ENCODE measurements around the gene OSBPL3.

OSBPL3 gene

DNA sequence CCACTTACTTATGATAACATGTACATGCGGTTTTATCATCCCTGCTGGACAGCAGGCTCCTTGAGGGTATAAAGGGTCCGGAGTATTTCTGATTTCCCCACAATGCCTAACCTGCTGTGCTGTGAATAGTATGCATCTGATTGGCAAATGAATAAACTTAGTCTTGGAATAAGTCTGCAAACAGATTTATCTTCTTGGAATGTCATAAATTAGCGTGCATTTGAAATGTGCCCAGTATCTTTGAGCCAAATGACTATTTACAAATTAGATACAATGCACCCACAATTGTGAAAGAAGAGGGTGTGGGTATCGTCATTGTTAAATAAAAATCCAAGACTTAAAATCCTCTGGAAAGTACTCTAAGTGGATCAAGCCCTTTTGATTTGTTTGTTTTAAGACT lies 106.0 kb downstream of the OSBPL3 start:
- Histone ChIP-seq H3K27ac (ENCODE audit: low read depth in 2 of 2, low read length in 2 of 2) (no peak overlapping the region), H3K36me3 (ENCODE audit: control insufficient read depth in 2 of 2, insufficient read depth in 2 of 2, low read length in 2 of 2) (peaks cover 0 to 5% of the 10 kb centered on the region in 2 donors), H3K4me1 (ENCODE audit: control insufficient read depth in 2 of 2, insufficient read depth in 2 of 2, low read length in 2 of 2) (peaks cover 0 to 6% of the 10 kb centered on the region in 2 donors), H3K9me3 (ENCODE audit: control insufficient read depth in 2 of 2, low read length in 2 of 2) (no peaks in the 10 kb centered on the region), H3K9ac (ENCODE audit: low read depth in 1 of 2, low read length in 2 of 2) (no peak overlapping the region), H3K4me3 (ENCODE audit: low read length in 2 of 2) (no peak overlapping the region), H3K27me3 (ENCODE audit: control insufficient read depth in 2 of 2, insufficient read depth in 2 of 2, low read length in 2 of 2) (no peaks in the 10 kb centered on the region)

DNA sequence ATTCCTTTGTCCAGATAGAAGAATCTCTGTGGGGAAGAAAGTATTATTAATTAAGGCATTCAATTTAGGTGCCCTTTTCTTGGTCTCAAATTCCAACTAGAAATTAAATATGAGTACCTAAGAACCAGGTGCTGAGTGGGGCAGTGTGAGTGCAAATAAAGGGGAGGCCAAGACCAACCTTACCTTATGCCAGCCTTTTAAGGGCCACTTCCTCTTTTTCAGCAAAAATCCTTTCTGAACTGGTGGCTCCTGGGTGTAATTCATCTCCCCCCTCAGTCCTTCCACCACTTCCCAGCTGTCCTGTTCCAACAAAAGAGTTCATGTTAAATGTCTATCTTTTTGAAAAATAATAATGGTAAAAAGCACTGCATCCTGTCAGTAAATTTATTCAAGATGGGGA lies 108.2 kb downstream of the OSBPL3 start:
- peaks cover 0 to 5% of the 10 kb centered on the region in 2 donors for H3K36me3 ChIP-seq (ENCODE audit: control insufficient read depth in 2 of 2, insufficient read depth in 2 of 2, low read length in 2 of 2)
- no peak overlapping the region for H3K27ac ChIP-seq (ENCODE audit: low read depth in 2 of 2, low read length in 2 of 2)
- H3K9me3 ChIP-seq (ENCODE audit: control insufficient read depth in 2 of 2, low read length in 2 of 2), result no peaks in the 10 kb centered on the region
- no peaks in the 10 kb centered on the region for H3K4me1 ChIP-seq (ENCODE audit: control insufficient read depth in 2 of 2, insufficient read depth in 2 of 2, low read length in 2 of 2)
- H3K4me3 ChIP-seq (ENCODE audit: low read length in 2 of 2), result no peak overlapping the region
- H3K9ac ChIP-seq (ENCODE audit: low read depth in 1 of 2, low read length in 2 of 2), result no peak overlapping the region
- H3K27me3 ChIP-seq (ENCODE audit: control insufficient read depth in 2 of 2, insufficient read depth in 2 of 2, low read length in 2 of 2), result no peaks in the 10 kb centered on the region

DNA sequence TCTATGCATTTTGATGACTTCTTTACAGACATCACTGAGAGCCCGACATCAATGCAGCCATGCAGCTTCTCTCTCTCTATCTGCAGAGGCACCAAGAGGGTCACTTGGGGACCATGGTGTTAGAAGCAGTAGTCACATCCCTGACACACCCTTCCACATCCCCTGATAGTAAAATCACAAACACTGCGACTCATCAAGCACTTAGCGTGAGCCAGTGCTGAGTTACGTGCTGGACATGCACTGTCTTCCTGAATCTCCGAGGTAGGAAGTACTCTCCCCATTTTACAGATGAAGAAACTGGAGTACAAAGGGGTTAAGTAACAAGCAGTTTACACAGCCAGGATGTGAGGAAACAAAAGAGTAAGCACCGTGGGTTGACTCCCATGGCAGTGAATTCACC lies 109.2 kb downstream of the OSBPL3 start:
- H3K9me3 ChIP-seq (ENCODE audit: control insufficient read depth in 2 of 2, low read length in 2 of 2), result no peaks in the 10 kb centered on the region
- H3K4me3 ChIP-seq (ENCODE audit: low read length in 2 of 2), result no peak overlapping the region
- H3K36me3 ChIP-seq (ENCODE audit: control insufficient read depth in 2 of 2, insufficient read depth in 2 of 2, low read length in 2 of 2), result peaks cover 0 to 5% of the 10 kb centered on the region in 2 donors
- no peak overlapping the region for H3K27ac ChIP-seq (ENCODE audit: low read depth in 2 of 2, low read length in 2 of 2)
- no peaks in the 10 kb centered on the region for H3K4me1 ChIP-seq (ENCODE audit: control insufficient read depth in 2 of 2, insufficient read depth in 2 of 2, low read length in 2 of 2)
- H3K27me3 ChIP-seq (ENCODE audit: control insufficient read depth in 2 of 2, insufficient read depth in 2 of 2, low read length in 2 of 2), result no peaks in the 10 kb centered on the region
- H3K9ac ChIP-seq (ENCODE audit: low read depth in 1 of 2, low read length in 2 of 2), result no peak overlapping the region

GRCh38 chr7:24869572-24869971 lies 110.4 kb downstream of the OSBPL3 start:
- H3K27ac ChIP-seq (ENCODE audit: low read depth in 2 of 2, low read length in 2 of 2), result no peak overlapping the region
- no peaks in the 10 kb centered on the region for H3K27me3 ChIP-seq (ENCODE audit: control insufficient read depth in 2 of 2, insufficient read depth in 2 of 2, low read length in 2 of 2)
- H3K9ac ChIP-seq (ENCODE audit: low read depth in 1 of 2, low read length in 2 of 2), result no peak overlapping the region
- no peaks in the 10 kb centered on the region for H3K4me1 ChIP-seq (ENCODE audit: control insufficient read depth in 2 of 2, insufficient read depth in 2 of 2, low read length in 2 of 2)
- H3K9me3 ChIP-seq (ENCODE audit: control insufficient read depth in 2 of 2, low read length in 2 of 2), result no peaks in the 10 kb centered on the region
- H3K36me3 ChIP-seq (ENCODE audit: control insufficient read depth in 2 of 2, insufficient read depth in 2 of 2, low read length in 2 of 2), result peaks cover 5 to 6% of the 10 kb centered on the region in 2 donors
- no peak overlapping the region for H3K4me3 ChIP-seq (ENCODE audit: low read length in 2 of 2)

GRCh38 chr7:24868741-24869140 lies 111.2 kb downstream of the OSBPL3 start:
- no peaks in the 10 kb centered on the region for H3K27me3 ChIP-seq (ENCODE audit: control insufficient read depth in 2 of 2, insufficient read depth in 2 of 2, low read length in 2 of 2)
- no peak overlapping the region for H3K4me3 ChIP-seq (ENCODE audit: low read length in 2 of 2)
- H3K9ac ChIP-seq (ENCODE audit: low read depth in 1 of 2, low read length in 2 of 2), result no peak overlapping the region
- H3K27ac ChIP-seq (ENCODE audit: low read depth in 2 of 2, low read length in 2 of 2), result no peak overlapping the region
- H3K36me3 ChIP-seq (ENCODE audit: control insufficient read depth in 2 of 2, insufficient read depth in 2 of 2, low read length in 2 of 2), result peaks cover 5 to 6% of the 10 kb centered on the region in 2 donors
- H3K9me3 ChIP-seq (ENCODE audit: control insufficient read depth in 2 of 2, low read length in 2 of 2), result no peaks in the 10 kb centered on the region
- no peaks in the 10 kb centered on the region for H3K4me1 ChIP-seq (ENCODE audit: control insufficient read depth in 2 of 2, insufficient read depth in 2 of 2, low read length in 2 of 2)

- Histone ChIP-seq H3K4me3 (ENCODE audit: low read length in 2 of 2) (no peak overlapping the region), H3K9ac (ENCODE audit: low read depth in 1 of 2, low read length in 2 of 2) (no peak overlapping the region), H3K27ac (ENCODE audit: low read depth in 2 of 2, low read length in 2 of 2) (no peak overlapping the region), H3K9me3 (ENCODE audit: control insufficient read depth in 2 of 2, low read length in 2 of 2) (no peaks in the 10 kb centered on the region), H3K27me3 (ENCODE audit: control insufficient read depth in 2 of 2, insufficient read depth in 2 of 2, low read length in 2 of 2) (no peaks in the 10 kb centered on the region), H3K36me3 (ENCODE audit: control insufficient read depth in 2 of 2, insufficient read depth in 2 of 2, low read length in 2 of 2) (peaks cover 6 to 7% of the 10 kb centered on the region in 2 donors), H3K4me1 (ENCODE audit: control insufficient read depth in 2 of 2, insufficient read depth in 2 of 2, low read length in 2 of 2) (no peaks in the 10 kb centered on the region)
Observed at GRCh38 chr7:24866004-24866615, 113.9 kb downstream of the OSBPL3 start.

DNA sequence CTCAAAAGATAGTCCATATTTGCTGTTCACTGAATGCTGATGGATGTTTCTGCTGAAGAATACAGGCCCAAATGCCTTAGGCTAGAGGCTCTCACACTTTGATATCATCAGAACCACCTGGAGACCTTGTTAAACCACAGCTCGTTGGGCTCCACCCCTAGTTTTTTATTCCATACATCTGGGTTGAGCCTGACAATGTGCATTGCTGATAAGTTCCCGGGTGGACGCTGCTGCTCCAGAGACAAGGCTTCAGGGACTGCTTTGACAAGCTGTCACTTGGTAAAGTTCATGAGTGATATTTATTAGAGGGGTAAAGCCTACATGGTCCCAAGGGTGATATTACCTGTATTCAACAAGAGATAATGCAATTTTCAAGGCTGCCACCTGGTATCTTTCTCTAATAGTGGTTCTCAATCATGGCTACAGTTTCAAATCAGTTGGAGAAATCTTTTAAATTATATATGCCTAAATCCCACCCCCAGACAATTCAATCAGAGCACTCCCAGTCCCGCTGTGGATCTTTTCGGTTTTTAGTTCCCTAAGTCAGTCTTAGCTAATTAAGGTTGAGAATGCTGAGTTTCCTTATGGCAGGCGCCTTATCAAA lies 115.7 kb downstream of the OSBPL3 start:
- no peaks in the 10 kb centered on the region for H3K9me3 ChIP-seq (ENCODE audit: control insufficient read depth in 2 of 2, low read length in 2 of 2)
- no peak overlapping the region for H3K27ac ChIP-seq (ENCODE audit: low read depth in 2 of 2, low read length in 2 of 2)
- peaks cover 2 to 6% of the 10 kb centered on the region in 2 donors for H3K36me3 ChIP-seq (ENCODE audit: control insufficient read depth in 2 of 2, insufficient read depth in 2 of 2, low read length in 2 of 2)
- no peaks in the 10 kb centered on the region for H3K4me1 ChIP-seq (ENCODE audit: control insufficient read depth in 2 of 2, insufficient read depth in 2 of 2, low read length in 2 of 2)
- H3K9ac ChIP-seq (ENCODE audit: low read depth in 1 of 2, low read length in 2 of 2), result no peak overlapping the region
- no peak overlapping the region for H3K4me3 ChIP-seq (ENCODE audit: low read length in 2 of 2)
- no peaks in the 10 kb centered on the region for H3K27me3 ChIP-seq (ENCODE audit: control insufficient read depth in 2 of 2, insufficient read depth in 2 of 2, low read length in 2 of 2)

GRCh38 chr7:24863626-24864025 lies 116.4 kb downstream of the OSBPL3 start:
- H3K4me1 ChIP-seq (ENCODE audit: control insufficient read depth in 2 of 2, insufficient read depth in 2 of 2, low read length in 2 of 2), result no peaks in the 10 kb centered on the region
- H3K4me3 ChIP-seq (ENCODE audit: low read length in 2 of 2), result no peak overlapping the region
- no peak overlapping the region for H3K9ac ChIP-seq (ENCODE audit: low read depth in 1 of 2, low read length in 2 of 2)
- no peaks in the 10 kb centered on the region for H3K27me3 ChIP-seq (ENCODE audit: control insufficient read depth in 2 of 2, insufficient read depth in 2 of 2, low read length in 2 of 2)
- H3K36me3 ChIP-seq (ENCODE audit: control insufficient read depth in 2 of 2, insufficient read depth in 2 of 2, low read length in 2 of 2), result peaks cover 2 to 6% of the 10 kb centered on the region in 2 donors
- no peaks in the 10 kb centered on the region for H3K9me3 ChIP-seq (ENCODE audit: control insufficient read depth in 2 of 2, low read length in 2 of 2)
- no peak overlapping the region for H3K27ac ChIP-seq (ENCODE audit: low read depth in 2 of 2, low read length in 2 of 2)

DNA sequence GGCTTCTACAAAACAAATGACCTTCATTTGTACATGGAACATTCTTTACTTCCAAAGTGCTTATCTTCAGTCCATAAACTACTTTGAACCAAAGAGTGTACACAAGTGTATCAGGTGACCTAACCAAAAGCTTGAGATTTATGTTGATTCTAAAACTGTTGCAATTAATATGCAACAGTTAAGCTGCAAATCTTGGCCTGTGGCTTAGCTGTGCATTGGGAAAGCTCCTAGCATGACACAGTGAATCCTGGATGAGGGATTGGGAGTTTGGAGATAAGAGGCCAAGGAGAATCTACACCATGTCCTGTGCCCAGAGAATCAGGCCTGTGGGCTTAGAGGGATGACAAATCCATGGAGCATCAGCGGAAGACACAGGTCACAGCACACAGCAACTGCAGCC lies 117.5 kb downstream of the OSBPL3 start:
- Histone ChIP-seq H3K27me3 (ENCODE audit: control insufficient read depth in 2 of 2, insufficient read depth in 2 of 2, low read length in 2 of 2) (no peaks in the 10 kb centered on the region), H3K9me3 (ENCODE audit: control insufficient read depth in 2 of 2, low read length in 2 of 2) (no peaks in the 10 kb centered on the region), H3K4me1 (ENCODE audit: control insufficient read depth in 2 of 2, insufficient read depth in 2 of 2, low read length in 2 of 2) (no peaks in the 10 kb centered on the region), H3K4me3 (ENCODE audit: low read length in 2 of 2) (no peak overlapping the region), H3K9ac (ENCODE audit: low read depth in 1 of 2, low read length in 2 of 2) (no peak overlapping the region), H3K27ac (ENCODE audit: low read depth in 2 of 2, low read length in 2 of 2) (no peak overlapping the region), H3K36me3 (ENCODE audit: control insufficient read depth in 2 of 2, insufficient read depth in 2 of 2, low read length in 2 of 2) (peaks cover 2 to 6% of the 10 kb centered on the region in 2 donors)

DNA sequence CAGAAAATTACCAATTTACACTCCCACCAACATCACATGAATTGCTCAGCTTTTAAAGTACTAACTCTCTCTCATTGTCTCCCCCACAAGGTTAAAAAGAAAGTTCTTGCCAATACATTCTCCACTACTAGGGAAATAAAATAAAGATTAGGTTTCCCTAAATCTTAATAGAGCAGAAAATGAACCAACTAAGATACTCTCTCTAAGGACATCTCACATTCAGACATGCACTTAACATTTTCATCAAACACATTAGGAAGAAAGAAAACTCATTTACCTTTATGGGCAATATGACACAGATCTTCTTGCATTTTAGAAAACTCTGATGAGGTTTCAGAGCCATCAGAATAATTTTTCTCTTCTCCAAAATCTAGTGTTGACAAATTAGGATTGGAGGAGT lies 118.6 kb downstream of the OSBPL3 start:
- H3K4me1 ChIP-seq (ENCODE audit: control insufficient read depth in 2 of 2, insufficient read depth in 2 of 2, low read length in 2 of 2), result no peaks in the 10 kb centered on the region
- H3K27me3 ChIP-seq (ENCODE audit: control insufficient read depth in 2 of 2, insufficient read depth in 2 of 2, low read length in 2 of 2), result no peaks in the 10 kb centered on the region
- H3K4me3 ChIP-seq (ENCODE audit: low read length in 2 of 2), result no peak overlapping the region
- H3K9me3 ChIP-seq (ENCODE audit: control insufficient read depth in 2 of 2, low read length in 2 of 2), result no peaks in the 10 kb centered on the region
- peaks cover 2 to 6% of the 10 kb centered on the region in 2 donors for H3K36me3 ChIP-seq (ENCODE audit: control insufficient read depth in 2 of 2, insufficient read depth in 2 of 2, low read length in 2 of 2)
- no peak overlapping the region for H3K27ac ChIP-seq (ENCODE audit: low read depth in 2 of 2, low read length in 2 of 2)
- no peak overlapping the region for H3K9ac ChIP-seq (ENCODE audit: low read depth in 1 of 2, low read length in 2 of 2)

Measured in mucosa of rectum (tissue), 2 donors.